Body of pancreas (tissue), 4 donors: ENCODE measurements around the gene AGTR1.

Experiments used
- CTCF ChIP-seq, 7 experiments: fragments of 450-650 bp in 4 of 7; fragments of 200-600 bp in 3 of 7; sonication (generic) in 3 of 7; IDR thresholded peaks; one replicate each; pipeline ENCODE4 v1.5.1; 2016 to 2019; ENCODE audit warnings: antibody characterized with exemption in 7 of 7
- POLR2A ChIP-seq, 3 donors: fragments of 450-650 bp; IDR thresholded peaks; one replicate each; pipeline ENCODE4 v1.6.1; 2016; ENCODE audit warnings: antibody characterized with exemption in 3 of 3, mild to moderate bottlenecking in 2 of 3

- TF ChIP-seq CTCF (IDR thresholded peaks at IDR 0.05) (no peak), POLR2A (IDR thresholded peaks at IDR 0.05) (no peak)
Measured at GRCh38 chr3:148723631-148724030, 25.9 kb downstream of the AGTR1 start.
